Loucy (cell line): ENCODE measurements around the gene SHBG.

Experiments
- CTCF ChIP-seq: fragments of 200-600 bp; sonication (generic); conservative IDR thresholded peaks from 2 replicates; pipeline ENCODE4 v1.5.1; 2014; ENCODE audit warnings: mild to moderate bottlenecking, antibody characterized with exemption, low read length
- EZH2phosphoT487 ChIP-seq: fragments of 200-600 bp; IDR thresholded peaks from 2 replicates; pipeline ENCODE4 v1.6.1; 2018; ENCODE audit warnings: antibody characterized with exemption, mild to moderate bottlenecking, moderate library complexity, borderline replicate concordance

- TF ChIP-seq CTCF (no peak), EZH2phosphoT487 (no peak)
These were observed 3.2 kb downstream of the SHBG start for GRCh38 chr17:7633093-7633492.
